Measurements from ENCODE around the gene RAB8A.

DNA sequence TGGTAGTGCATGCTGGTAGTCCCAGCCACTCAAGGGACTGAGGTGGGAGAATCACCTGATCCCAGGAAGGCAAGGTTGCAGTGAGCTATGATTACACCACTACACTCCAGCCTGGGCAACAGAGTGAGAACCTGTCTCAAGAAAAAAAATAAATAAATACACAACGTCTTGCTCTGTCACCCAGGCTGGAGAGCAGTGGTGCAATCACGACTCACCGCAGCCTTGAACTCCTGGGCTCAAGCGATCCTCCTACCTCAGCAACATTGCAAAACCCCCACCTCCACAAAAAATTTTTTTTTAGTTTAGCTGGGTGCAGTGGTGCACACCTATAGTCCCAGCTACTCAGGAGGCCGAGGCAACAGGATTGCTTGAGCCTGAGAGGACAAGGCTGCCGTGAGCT lies 26.6 kb upstream of the RAB8A start:
- TF ChIP-seq GABPA (IDR thresholded peaks at IDR 0.05 in 1 of 2, conservative IDR thresholded peaks at IDR 0.05 in 1 of 2) (no peak), TAF1 (conservative IDR thresholded peaks at IDR 0.05) (no peak), RAD21 (IDR thresholded peaks at IDR 0.05) (no peak), SP1 (IDR thresholded peaks at IDR 0.05) (no peak), YY1 (IDR thresholded peaks at IDR 0.05) (no peak), EGR1 (IDR thresholded peaks at IDR 0.05; ENCODE audit: low read depth in 2 of 2) (no peak), FOXA1 (IDR thresholded peaks at IDR 0.05) (no peak)
- TF ChIP-seq, protein P1, sequence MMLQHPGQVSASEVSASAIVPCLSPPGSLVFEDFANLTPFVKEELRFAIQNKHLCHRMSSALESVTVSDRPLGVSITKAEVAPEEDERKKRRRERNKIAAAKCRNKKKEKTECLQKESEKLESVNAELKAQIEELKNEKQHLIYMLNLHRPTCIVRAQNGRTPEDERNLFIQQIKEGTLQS (IDR thresholded peaks at IDR 0.05): no peak
- TF ChIP-seq, protein P2, sequence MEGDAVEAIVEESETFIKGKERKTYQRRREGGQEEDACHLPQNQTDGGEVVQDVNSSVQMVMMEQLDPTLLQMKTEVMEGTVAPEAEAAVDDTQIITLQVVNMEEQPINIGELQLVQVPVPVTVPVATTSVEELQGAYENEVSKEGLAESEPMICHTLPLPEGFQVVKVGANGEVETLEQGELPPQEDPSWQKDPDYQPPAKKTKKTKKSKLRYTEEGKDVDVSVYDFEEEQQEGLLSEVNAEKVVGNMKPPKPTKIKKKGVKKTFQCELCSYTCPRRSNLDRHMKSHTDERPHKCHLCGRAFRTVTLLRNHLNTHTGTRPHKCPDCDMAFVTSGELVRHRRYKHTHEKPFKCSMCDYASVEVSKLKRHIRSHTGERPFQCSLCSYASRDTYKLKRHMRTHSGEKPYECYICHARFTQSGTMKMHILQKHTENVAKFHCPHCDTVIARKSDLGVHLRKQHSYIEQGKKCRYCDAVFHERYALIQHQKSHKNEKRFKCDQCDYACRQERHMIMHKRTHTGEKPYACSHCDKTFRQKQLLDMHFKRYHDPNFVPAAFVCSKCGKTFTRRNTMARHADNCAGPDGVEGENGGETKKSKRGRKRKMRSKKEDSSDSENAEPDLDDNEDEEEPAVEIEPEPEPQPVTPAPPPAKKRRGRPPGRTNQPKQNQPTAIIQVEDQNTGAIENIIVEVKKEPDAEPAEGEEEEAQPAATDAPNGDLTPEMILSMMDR (IDR thresholded peaks at IDR 0.05; ENCODE audit: low read depth, low read length, missing input control): no peak
- TF ChIP-seq, protein P3, sequence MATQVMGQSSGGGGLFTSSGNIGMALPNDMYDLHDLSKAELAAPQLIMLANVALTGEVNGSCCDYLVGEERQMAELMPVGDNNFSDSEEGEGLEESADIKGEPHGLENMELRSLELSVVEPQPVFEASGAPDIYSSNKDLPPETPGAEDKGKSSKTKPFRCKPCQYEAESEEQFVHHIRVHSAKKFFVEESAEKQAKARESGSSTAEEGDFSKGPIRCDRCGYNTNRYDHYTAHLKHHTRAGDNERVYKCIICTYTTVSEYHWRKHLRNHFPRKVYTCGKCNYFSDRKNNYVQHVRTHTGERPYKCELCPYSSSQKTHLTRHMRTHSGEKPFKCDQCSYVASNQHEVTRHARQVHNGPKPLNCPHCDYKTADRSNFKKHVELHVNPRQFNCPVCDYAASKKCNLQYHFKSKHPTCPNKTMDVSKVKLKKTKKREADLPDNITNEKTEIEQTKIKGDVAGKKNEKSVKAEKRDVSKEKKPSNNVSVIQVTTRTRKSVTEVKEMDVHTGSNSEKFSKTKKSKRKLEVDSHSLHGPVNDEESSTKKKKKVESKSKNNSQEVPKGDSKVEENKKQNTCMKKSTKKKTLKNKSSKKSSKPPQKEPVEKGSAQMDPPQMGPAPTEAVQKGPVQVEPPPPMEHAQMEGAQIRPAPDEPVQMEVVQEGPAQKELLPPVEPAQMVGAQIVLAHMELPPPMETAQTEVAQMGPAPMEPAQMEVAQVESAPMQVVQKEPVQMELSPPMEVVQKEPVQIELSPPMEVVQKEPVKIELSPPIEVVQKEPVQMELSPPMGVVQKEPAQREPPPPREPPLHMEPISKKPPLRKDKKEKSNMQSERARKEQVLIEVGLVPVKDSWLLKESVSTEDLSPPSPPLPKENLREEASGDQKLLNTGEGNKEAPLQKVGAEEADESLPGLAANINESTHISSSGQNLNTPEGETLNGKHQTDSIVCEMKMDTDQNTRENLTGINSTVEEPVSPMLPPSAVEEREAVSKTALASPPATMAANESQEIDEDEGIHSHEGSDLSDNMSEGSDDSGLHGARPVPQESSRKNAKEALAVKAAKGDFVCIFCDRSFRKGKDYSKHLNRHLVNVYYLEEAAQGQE (IDR thresholded peaks at IDR 0.05): no peak
- TF ChIP-seq, protein P4, sequence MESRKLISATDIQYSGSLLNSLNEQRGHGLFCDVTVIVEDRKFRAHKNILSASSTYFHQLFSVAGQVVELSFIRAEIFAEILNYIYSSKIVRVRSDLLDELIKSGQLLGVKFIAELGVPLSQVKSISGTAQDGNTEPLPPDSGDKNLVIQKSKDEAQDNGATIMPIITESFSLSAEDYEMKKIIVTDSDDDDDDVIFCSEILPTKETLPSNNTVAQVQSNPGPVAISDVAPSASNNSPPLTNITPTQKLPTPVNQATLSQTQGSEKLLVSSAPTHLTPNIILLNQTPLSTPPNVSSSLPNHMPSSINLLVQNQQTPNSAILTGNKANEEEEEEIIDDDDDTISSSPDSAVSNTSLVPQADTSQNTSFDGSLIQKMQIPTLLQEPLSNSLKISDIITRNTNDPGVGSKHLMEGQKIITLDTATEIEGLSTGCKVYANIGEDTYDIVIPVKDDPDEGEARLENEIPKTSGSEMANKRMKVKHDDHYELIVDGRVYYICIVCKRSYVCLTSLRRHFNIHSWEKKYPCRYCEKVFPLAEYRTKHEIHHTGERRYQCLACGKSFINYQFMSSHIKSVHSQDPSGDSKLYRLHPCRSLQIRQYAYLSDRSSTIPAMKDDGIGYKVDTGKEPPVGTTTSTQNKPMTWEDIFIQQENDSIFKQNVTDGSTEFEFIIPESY (IDR thresholded peaks at IDR 0.05): no peak
